Jurkat, Clone E6-1 (cell line): ENCODE results near the gene STAC2. TPM values are rescaled to one million over a fixed set of nuclear protein-coding genes. Genes with fewer than 3 reads are reported as not detected.
"Not testable (repeated sequence)": the region's sequence is repeated elsewhere in the genome, so short reads cannot be mapped to it uniquely, and the experiment has no call there.

Experiments
- DNase-seq: peaks from one replicate; pipeline ENCODE4 v3.0.0-alpha.2; 2011; ENCODE audit warnings: low read depth, low spot score
- H3K4me3 ChIP-seq: 2 replicates; pipeline ENCODE4 v1.5.1; 2011; ENCODE audit warnings: mild to moderate bottlenecking, low read length, control low read depth, moderate library complexity
- polyA plus RNA-seq: library from polyadenylated mRNA; unstranded; fragments of >200 nt; gene quantifications from one replicate; pipeline ENCODE4 v1.2.1, GENCODE V29; 2012; ENCODE audit warnings: missing spikeins; ENCODE audit not compliant: insufficient read length, insufficient read depth

STAC2 gene, protein sequence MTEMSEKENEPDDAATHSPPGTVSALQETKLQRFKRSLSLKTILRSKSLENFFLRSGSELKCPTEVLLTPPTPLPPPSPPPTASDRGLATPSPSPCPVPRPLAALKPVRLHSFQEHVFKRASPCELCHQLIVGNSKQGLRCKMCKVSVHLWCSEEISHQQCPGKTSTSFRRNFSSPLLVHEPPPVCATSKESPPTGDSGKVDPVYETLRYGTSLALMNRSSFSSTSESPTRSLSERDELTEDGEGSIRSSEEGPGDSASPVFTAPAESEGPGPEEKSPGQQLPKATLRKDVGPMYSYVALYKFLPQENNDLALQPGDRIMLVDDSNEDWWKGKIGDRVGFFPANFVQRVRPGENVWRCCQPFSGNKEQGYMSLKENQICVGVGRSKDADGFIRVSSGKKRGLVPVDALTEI
- polyA plus RNA-seq: 0.26 TPM

DNA sequence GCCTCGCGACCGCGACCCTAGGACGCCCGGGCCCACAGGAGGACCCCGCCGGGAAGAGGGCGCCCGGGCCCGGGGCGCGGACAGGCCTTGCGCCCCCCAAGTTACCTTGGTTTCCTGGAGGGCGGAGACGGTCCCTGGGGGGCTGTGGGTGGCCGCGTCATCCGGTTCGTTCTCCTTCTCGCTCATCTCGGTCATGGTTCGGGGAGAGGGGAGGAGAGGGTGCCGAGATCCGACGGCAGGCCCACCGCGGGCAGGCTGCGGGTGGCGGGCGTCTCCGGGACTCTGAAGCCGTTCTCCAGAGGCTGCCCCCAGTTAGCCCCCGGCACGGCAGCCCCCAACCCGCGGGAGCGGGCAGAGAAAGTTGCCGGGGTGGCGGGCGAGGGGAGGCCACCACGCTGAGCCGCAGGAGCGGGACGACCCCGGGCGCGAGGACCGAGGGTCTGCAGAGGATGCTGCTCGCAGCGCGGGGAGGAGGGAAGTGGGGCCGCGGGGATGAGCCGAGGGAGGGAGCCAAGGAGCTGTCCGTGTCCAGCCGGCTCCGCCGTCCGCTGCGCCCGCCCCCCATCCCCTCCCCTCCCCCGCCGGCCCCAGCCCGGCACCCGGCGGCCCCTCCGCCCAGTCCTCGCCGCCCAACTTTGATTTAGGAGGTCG, at the start of gene STAC2:
TSS of gene STAC2 (minus strand) at position 638 of the 651 bp plus-strand sequence. CDS start at position 195, 443 bp downstream.
- H3K4me3 ChIP-seq: peak within 1 kb of the TSS; percentile 33
- no peak for DNase-seq

DNA sequence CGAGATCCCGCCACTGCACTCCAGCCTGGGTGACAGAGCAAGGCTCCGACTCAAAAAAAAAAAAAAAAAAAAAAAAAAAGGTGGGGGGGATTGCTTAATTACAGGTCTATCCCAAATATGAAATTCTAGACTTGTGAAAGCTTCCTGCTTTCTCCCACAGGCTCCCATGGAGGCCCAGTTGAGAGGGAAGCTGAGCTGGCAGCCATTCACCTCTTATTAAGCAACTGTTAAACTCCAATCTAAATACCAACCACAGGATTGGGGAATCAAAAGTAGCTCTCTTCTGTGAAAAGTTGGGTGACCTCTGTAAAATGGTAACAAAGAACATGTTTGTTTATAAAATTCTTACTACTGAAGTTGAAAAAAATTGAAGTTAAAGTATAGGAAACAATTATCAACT, 45.8 kb upstream of the STAC2 start:
- no peak overlapping the region for H3K4me3 ChIP-seq
- DNase-seq: no peak

GRCh38 chr17:39270923-39271322, 45.2 kb upstream of the STAC2 start:
- peak; percentile 6 for DNase-seq

DNA sequence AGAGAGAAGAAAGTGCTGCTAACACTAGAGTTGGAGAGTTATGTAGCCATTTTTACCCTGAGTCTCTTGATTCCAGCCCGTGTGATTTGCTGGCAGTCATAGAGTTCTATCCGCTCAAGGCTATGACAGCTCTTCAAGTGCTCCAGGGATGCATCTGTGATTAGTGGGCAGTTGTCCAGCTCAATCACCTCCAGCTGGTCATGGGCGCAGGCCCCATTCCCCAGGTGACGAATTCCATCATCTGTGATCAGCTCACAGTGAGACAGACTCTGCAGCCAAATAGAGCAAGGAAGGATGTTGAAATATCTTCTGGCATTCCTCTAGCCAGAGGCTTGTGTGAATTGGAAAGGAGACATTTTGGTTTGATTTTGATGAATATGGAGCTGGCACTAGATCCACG, 38.4 kb upstream of the STAC2 start:
- no peak for DNase-seq
- no peak overlapping the region for H3K4me3 ChIP-seq

More at GRCh38 chr17:39270923-39271322, 45.2 kb upstream of the STAC2 start:
- no peak overlapping the region for H3K4me3 ChIP-seq

DNA sequence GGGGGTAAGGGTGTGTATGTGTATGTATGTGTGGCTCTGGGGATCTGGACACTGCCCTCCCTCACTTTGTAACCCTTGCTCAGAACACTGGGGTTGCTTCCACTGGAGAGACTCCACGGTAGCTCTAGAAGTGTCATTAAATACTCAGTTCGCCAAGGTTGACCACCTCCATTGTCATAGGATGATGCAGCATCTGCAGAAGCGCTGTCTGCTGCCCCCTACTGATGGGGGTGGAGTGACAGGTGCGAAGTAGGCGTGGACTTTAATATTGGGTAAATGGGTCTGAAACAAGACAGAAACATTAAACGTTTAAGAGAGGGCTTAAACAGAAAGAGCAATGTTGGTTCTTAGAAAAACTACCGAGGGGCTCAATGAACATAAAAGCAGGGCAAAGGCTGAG, 35.5 kb upstream of the STAC2 start:
- H3K4me3 ChIP-seq: no peak overlapping the region
- DNase-seq: peak; percentile 17

GRCh38 chr17:39252788-39253460, 27.2 kb upstream of the STAC2 start:
- DNase-seq: no peak
- H3K4me3 ChIP-seq: no peak overlapping the region

- no peak overlapping the region for H3K4me3 ChIP-seq
- no peak for DNase-seq
Observed at GRCh38 chr17:39251997-39252396, 26.3 kb upstream of the STAC2 start.

DNA sequence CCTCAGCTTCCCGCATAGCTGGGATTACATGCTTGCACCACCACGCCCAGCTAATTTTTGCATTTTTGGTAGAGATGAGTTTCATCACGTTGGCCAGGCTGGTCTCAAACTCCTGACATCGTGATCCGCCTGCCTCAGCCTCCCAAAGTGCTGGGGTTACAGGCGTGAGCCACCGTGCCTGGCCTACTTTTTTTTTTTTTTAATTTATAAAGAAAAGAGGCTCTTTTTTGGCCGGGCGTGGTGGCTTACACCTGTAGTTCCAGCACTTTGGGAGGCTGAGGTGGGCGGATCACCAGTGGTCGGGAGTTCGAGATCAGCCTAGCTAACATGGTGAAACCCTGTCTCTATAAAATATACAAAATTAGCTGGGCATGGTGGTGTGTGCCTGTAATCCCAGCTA, 24.3 kb upstream of the STAC2 start:
- not testable (repeated sequence) for DNase-seq, H3K4me3 ChIP-seq

- H3K4me3 ChIP-seq: no peak overlapping the region
- no peak for DNase-seq
Observed at GRCh38 chr17:39246274-39246673, 20.5 kb upstream of the STAC2 start.

DNA sequence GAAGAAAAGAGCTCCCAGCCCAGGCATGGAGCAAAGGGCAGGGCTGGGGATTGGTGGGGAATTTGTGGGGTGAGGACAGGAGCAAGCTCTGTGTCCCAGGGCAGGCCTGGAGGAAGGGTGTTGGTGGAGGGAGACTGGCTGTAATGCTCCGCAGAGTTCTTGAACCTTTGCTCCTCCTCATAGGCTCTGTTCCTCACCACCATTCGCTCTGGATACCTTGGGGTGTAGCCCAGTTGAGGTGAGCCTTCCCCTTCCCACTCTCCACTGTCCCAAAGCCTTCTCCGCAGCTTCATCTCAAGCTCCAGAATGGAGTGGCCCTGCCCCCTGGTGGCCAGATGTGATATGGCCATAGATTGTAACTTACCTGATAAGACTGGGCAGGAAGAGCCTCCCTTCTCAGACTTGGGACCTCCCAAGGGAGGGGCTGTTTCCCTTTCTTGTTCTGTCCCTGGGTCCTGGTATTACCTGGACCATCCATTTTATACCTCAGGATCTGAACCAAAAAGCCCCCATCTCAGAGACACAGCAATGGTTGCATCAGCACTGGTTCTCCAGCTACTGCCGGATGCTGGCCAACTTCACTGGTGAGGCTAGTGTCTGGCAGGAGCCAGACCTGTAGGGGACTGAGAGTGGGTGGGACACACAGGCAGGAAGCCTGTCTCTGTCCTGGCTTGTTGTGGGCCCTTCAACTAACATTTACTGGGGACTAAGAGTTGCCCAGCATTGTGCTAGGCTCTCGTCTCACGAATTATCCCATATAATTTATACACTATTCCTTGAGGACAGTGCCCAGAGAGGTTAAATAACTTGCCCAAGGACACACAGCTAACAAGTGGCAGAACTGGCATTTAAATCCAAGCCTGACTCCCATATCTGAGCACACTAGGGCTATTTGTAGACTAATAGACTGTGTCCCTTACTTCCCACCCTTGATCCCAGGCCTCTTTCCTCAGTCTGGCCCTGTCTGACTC, 19.1 kb upstream of the STAC2 start:
- peak; percentile 82 for DNase-seq
- no peak overlapping the region for H3K4me3 ChIP-seq

GRCh38 chr17:39244016-39244599, 18.4 kb upstream of the STAC2 start:
- DNase-seq: peak; percentile 60
- H3K4me3 ChIP-seq: no peak overlapping the region

GRCh38 chr17:39243155-39243554, 17.4 kb upstream of the STAC2 start:
- H3K4me3 ChIP-seq: no peak overlapping the region
- no peak for DNase-seq

- no peak overlapping the region for H3K4me3 ChIP-seq
- DNase-seq: no peak
Observed at GRCh38 chr17:39240631-39241030, 14.9 kb upstream of the STAC2 start.

DNA sequence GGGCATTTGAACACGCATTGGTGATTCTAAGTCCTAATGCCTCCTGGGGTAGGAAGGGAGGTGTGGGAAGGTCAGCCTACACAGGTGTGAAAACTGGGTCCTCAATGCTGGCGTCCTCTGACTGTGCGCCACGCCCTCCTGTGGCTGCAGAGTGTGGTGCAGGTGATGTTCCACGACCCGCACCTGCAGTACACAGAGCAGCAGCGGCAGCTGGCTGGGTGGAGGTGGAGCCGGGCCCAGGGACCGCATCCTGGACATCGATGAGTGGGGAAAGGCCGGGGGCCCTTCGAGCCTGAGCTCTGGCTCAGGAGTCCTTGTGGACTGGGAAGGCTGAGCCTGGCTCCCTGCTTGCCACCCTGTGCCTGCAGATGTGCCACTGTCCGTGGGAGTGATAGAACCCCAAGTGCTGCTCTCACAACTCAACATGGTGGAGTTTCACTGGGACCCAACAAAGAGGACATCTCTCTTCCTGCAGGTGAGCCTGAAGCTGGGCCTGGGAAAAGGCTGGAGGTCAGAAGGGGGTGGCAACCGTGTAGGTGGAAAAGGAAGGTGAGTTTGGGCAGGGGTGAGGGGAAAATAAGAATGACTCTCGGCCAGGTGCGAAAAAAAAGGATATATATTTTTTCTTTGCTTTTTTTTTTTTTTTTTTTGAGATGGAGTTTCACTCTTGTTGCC, 14.0 kb upstream of the STAC2 start:
- peak; percentile 65 for DNase-seq

DNA sequence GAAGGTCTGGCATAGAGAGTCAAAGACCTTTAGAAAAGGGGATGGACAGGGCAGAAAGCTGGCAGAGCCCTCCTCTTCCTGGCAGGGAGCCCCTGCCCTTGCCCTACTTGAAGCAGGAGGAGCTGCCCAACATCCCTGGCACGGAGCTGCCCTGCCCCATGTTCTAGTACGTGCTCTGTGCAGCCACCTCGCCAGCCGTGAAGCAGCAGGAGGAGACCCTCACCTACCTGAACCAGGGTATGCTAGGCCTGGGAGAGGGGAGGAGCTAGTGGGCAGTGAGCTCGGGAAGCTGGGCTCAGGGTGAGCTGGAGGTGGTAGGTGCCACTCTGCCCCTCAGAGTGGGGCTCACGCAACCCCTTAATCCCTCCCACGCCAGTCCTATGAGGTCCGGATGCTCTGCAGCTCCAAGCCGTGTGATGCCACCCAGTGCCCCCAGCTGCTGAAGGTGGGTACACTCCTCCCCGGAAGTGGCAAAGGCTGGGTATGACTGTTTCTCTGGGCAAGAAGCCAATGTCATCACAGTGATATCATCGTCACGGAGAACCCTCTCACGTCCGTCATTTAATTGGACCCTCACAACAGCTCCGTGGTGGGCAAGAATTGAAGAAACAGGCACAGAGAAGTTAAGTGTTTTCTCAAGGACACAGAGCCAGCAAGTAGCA, 12.7 kb upstream of the STAC2 start:
- peak overlapping the region; percentile 24 for H3K4me3 ChIP-seq
- peak; percentile 85 for DNase-seq

More for the DNA sequence above, 14.0 kb upstream of the STAC2 start:
- no peak overlapping the region for H3K4me3 ChIP-seq

DNA sequence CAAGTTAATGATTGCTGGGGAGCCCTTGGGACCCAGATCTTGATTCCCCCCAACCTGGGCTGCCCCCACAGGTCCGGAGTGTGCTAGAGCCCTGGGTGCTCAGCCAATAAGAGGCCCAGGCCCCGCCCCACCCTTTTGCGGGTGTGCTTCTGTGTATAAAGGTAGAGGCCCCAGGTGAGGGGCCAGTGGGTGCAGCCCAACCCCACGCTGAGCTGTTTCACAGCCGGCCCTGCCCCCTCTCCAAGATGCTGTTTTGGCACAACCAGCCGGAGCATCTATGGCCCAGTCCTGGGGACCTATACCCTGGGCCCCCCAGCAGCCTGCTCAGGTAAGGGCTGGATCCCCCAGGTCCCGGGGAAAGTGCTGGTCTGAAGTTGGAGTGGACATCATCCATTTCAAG, 11.8 kb upstream of the STAC2 start:
- H3K4me3 ChIP-seq: no peak overlapping the region
- DNase-seq: no peak

DNA sequence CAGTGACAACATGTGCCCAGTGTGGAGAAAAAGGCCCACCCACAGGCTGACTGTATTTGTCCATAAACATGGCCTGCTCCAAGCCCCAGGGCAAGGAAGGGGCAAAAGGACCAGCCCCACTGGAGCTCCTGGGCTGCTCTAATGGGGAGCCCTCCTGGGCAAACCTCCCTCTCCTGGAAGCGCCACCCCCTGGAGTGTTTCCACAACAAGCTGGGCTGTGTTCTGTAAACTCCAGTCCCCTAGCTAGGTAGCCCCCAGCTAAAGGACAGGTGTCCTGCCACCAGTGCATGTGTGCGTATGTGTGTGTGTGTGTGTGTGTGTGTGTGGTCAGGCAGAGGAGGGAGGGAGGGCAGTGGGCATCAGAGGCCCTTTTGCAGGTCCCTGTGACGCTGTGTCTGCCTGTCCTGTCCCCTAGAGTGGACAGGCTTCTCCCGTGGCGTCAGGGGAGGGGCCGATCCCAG, 11.3 kb upstream of the STAC2 start:
- no peak for DNase-seq
- H3K4me3 ChIP-seq: no peak overlapping the region
